Mucosa of descending colon (tissue), 3 donors: ENCODE data around the gene CTSW. TPM values are rescaled to one million over a fixed set of nuclear protein-coding genes. Genes with fewer than 3 reads are reported as not detected.

ENCODE experiments used
- ATAC-seq: fragments of 200-7000 bp; cut with Tn5 transposase; one replicate; pipeline ENCODE4 v1.9.1; 2020; ENCODE audit warnings: mild to moderate bottlenecking, moderate library complexity
- DNase-seq, 3 donors: peaks; one replicate each; pipeline ENCODE4 v3.0.0-alpha.2; 2020
- H3K36me3 ChIP-seq: fragments of 200-600 bp; one replicate; pipeline ENCODE4 v1.8.0; 2021; ENCODE audit warnings: low read depth, mild to moderate bottlenecking
- H3K4me1 ChIP-seq: fragments of 200-600 bp; one replicate; pipeline ENCODE4 v1.8.0; 2021; ENCODE audit warnings: low read depth, mild to moderate bottlenecking
- H3K4me3 ChIP-seq: fragments of 200-600 bp; one replicate; pipeline ENCODE4 v1.8.0; 2021; ENCODE audit warnings: mild to moderate bottlenecking
- H3K9me3 ChIP-seq: fragments of 200-600 bp; one replicate; pipeline ENCODE4 v1.8.0; 2021; ENCODE audit warnings: mild to moderate bottlenecking
- intact Hi-C, 2 donors: fragments of 100-400 bp; cut with DNase I in 1 of 2; cut with micrococcal nuclease in 1 of 2; formaldehyde crosslinking; loops; one replicate each; pipeline versions ENCODE4 v1.11.0 to v1.11.1; 2022; cut with DNase I, micrococcal nuclease
- total RNA-seq, 3 donors: library from RNA; stranded (reverse); fragmentation: NEBNext Ultra II Directional in 2 of 3; extraction: Animal tissue kit (Norgen Biotek cat#: 25700) in 2 of 3; gene quantifications; one replicate each; pipeline versions ENCODE4 v1.2.1 to v1.2.4, GENCODE V29; 2021 to 2023
- TF ChIP-seq, protein P1 (sequence below): fragments of 200-600 bp; IDR thresholded peaks from one replicate; pipeline ENCODE4 v1.8.0; 2022; ENCODE audit warnings: antibody characterized with exemption, mild to moderate bottlenecking
- donor health status: DM: no; HTN: no; CAD: no; lungs with moderate emphysema.
- donor health status: DM: no; HTN: no; CAD: no.
- donor health status: DM: no; HTN: yes; CAD: no.

CTSW gene
- total RNA-seq, 3 donors from 2014 or later, result 1.2 to 3.2 (median 2.8) TPM

DNA sequence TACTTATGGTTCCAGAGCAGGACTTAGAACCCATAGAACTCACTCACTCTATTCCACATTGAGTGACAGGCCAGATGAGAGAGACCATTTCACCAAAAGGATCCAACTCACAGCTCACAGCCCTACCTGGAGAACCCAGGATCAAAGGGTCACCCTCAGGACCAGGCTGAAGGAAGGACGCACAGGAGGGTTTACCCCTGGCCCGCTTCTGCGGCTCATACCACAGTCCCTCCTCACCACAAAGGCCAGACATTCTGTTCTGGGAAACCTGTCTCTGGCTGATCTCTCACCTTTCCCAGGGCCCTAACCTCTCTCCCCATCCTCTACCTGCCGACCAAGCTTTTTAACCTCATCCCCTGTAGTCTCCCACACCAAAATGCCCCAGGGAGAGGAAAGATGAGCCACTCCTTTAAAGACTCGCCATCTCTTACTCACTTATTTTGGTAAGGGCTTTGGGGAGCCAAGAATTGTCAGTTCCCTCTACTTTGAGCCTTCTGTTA, 15.9 kb downstream of the CTSW start:
- intact Hi-C loops, result no loop called here
- no peaks in the 10 kb centered on the region for H3K9me3 ChIP-seq
- TF ChIP-seq, protein P1, sequence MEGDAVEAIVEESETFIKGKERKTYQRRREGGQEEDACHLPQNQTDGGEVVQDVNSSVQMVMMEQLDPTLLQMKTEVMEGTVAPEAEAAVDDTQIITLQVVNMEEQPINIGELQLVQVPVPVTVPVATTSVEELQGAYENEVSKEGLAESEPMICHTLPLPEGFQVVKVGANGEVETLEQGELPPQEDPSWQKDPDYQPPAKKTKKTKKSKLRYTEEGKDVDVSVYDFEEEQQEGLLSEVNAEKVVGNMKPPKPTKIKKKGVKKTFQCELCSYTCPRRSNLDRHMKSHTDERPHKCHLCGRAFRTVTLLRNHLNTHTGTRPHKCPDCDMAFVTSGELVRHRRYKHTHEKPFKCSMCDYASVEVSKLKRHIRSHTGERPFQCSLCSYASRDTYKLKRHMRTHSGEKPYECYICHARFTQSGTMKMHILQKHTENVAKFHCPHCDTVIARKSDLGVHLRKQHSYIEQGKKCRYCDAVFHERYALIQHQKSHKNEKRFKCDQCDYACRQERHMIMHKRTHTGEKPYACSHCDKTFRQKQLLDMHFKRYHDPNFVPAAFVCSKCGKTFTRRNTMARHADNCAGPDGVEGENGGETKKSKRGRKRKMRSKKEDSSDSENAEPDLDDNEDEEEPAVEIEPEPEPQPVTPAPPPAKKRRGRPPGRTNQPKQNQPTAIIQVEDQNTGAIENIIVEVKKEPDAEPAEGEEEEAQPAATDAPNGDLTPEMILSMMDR, result no peak
- no peak for DNase-seq
- no peak overlapping the region for H3K4me3 ChIP-seq
- no peak for ATAC-seq
- H3K36me3 ChIP-seq, result no peaks in the 10 kb centered on the region
- H3K4me1 ChIP-seq, result peaks cover 24% of the 10 kb centered on the region

DNA sequence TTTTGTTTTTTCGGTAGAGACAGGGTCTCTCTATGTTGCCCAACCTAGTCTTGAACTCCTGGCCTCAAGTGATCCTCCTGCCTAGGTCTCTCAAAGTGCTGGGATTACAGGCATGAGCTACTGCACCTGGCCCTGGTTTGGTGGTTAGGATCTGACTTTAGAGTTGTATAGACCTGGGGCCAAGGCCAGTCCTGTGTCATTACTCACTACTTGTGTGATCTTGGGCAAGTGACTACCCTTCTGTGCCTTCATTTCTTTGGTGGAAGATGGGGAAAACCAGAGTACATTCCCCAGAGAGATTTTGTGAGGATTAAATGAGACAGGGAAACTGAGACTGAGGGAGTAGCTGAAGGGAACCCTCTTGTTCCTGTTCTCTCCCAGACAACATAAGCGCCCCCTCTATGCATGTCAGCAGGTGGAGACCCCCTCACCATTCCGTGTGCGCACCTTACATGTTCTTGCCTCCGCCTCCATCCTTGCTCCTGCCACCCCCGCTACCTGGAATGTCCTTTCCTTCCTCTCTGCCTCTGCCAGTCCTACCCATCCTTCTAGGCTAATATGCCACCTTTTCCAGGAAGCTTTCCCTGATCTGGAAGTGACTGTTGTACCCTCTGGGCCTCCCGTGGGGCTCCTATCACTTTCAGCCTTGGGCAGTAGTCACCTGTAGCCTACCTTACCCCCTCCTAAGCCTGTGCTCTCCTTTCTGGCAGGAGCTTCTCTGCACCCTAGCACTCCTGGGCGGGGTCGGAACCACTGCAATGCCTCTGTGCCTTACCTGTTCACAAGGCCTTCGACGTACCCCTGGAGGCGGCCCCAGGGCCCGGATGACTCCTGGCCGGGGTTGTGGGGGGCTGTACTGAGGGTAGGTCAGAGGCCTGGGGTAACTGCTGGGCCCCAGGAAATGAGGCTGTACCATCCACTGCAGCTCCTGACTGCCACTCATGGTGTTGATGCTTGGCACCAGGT, 16.7 kb downstream of the CTSW start:
- DNase-seq (peak in 1 of 3 donors; percentile 27), ATAC-seq (no peak)
- Histone ChIP-seq H3K9me3 (no peaks in the 10 kb centered on the region), H3K36me3 (no peaks in the 10 kb centered on the region), H3K4me3 (no peak overlapping the region), H3K4me1 (peaks cover 24% of the 10 kb centered on the region)
- TF ChIP-seq, protein P1, result no peak
- intact Hi-C loops, result no loop called here

DNA sequence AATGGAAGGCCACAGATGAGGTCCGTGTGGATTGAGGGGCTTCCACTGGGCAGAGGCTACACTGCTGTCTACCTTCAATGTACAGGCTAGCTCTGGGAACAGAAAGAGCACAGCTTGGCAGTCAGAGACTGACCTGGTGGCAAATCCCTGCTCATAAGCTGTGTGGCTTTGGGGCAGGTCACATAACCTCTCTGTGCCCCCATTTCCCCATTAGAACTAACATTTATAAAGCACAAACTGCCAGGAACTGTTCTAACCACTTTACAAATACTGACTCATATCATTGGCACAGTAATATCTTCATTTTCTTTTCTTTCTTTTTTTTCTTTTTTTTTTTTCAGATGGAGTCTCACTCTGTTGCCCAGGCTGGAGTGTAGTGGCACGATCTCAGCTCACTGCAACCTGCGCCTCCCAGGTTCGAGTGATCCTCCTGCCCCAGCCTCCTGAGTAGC, 17.4 kb downstream of the CTSW start:
- intact Hi-C loops, result no loop called here
- DNase-seq (no peak), ATAC-seq (no peak)
- Histone ChIP-seq H3K4me3 (no peak overlapping the region), H3K36me3 (no peaks in the 10 kb centered on the region), H3K4me1 (peaks cover 17% of the 10 kb centered on the region), H3K9me3 (no peaks in the 10 kb centered on the region)
- TF ChIP-seq, protein P1, result no peak

DNA sequence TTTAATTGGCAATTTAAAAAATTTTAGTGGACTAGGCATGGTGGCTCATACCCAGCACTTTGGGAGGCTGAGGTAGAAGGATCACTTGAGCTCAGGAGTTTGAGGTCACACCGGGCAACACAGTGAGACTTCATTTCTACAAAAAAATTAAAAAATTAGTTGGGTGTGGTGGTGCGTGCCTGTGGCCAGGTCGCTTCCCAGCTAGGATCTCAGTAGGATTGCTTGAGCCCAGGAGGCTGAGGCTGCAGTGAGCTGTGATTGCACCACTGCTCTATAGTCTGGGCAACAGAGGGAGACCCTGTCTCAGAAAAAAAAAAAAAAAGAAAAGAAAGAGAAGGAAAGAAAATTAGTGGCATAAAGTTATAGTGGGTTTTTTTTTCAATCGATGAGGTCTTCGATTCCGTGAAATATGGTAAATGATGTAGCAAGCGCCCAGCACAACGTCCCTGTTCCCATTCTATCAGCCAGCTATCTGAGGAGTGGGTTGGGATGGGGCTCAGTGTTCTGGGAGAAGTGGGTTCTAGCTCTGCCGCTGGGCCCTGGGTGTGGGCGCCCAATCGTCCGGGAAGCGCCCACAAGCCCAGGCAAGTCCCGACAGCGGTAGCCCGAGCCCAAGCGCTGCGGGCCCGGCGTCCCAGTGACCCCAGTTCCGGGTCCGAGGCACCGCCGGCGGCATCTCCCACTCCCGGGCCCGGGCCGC, 19.2 kb downstream of the CTSW start:
- Histone ChIP-seq H3K4me3 (no peak overlapping the region), H3K9me3 (no peaks in the 10 kb centered on the region), H3K4me1 (peaks cover 16% of the 10 kb centered on the region), H3K36me3 (no peaks in the 10 kb centered on the region)
- ATAC-seq, result no peak
- intact Hi-C loops, result no loop called here
- TF ChIP-seq, protein P1, result no peak
- no peak for DNase-seq

DNA sequence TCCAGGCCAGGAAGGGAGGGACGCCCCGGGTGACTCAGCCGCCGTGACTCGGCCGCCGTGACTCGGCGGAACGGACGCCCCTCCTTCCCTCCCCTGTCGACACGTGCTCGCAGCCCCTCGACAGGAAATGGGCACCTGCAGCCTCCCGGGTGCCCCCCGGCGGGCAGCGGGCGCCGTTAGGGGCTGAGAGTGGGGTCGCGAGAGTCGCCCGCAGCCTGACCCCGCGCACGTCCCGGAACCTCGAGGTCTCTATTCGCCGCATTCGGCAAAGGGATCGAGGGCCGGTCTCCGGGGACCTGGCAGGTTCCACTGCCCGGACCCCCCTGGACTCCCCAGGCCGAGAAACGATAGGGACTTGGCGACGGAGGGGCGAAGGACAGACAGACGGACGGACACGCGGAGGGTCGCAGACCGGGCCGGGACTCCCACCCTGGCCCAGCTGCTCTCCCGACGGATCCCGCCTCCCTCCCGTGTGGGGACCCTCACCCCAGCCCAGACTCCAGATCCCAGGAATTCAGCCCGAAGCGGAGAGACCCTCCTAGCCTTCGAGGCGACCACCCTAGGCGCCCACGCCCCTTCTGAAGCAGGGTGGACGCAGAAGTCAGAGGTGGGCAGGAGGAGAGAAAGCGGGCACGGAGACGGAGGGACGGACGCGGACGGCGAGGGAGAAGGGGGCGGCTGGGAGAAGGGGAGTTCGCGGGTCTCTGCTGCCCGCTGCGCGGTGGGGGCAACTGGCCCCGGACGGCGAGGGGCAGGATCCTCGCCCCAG, 19.9 kb downstream of the CTSW start:
- peaks cover 16% of the 10 kb centered on the region for H3K4me1 ChIP-seq
- peak in 2 of 3 donors; percentile 71 to 82 for DNase-seq
- no peaks in the 10 kb centered on the region for H3K36me3 ChIP-seq
- H3K9me3 ChIP-seq, result no peaks in the 10 kb centered on the region
- no peak overlapping the region for H3K4me3 ChIP-seq
- intact Hi-C loops, result no loop called here
- ATAC-seq, result peak; percentile 61
- TF ChIP-seq, protein P1, result no peak
